IMR-90 (cell line): ENCODE measurements around the gene PCSK5. TPM values are rescaled to one million over a fixed set of nuclear protein-coding genes. Genes with fewer than 3 reads are reported as not detected.

Experiments used
- ATAC-seq: fragments of 200-7000 bp; cut with Tn5 transposase; 2 replicates; pipeline ENCODE4 v1.9.1; 2020; ENCODE audit warnings: low read depth, mild to moderate bottlenecking, moderate library complexity
- BruUV-seq: library from RNA; stranded (reverse); fragments of 400-500 nt; replicated peaks from 2 replicates; lab custom pipeline; 2021; lab: Mats Ljungman, UMichigan
- CTCF ChIA-PET: fragments of 300-600 bp; formaldehyde crosslinking; extraction: SDS; loops from one replicate; lab custom pipeline; 2021; ENCODE audit warnings: antibody characterized with exemption; lab: Yijun Ruan, JAX
- POLR2A ChIA-PET: fragments of 300-600 bp; sonication (Branson Sonifier 250); formaldehyde crosslinking; loops from one replicate; lab custom pipeline; 2022; ENCODE audit warnings: antibody characterized with exemption; ENCODE audit not compliant: unreplicated experiment; lab: Charles Lee
- DNase-seq: peaks from one replicate; pipeline ENCODE4 v3.0.0; 2013
- H2AFZ ChIP-seq: replicated peaks from 2 replicates; pipeline ENCODE3; 2013; ENCODE audit warnings: low read length, mild to moderate bottlenecking; ENCODE audit not compliant: poor library complexity
- H2AK5ac ChIP-seq: 2 replicates; pipeline ENCODE4 v1.6.1; 2013; ENCODE audit warnings: low read depth, low read length, inconsistent platforms
- H2AK9ac ChIP-seq: replicated peaks from 2 replicates; pipeline ENCODE3; 2013; ENCODE audit warnings: mild to moderate bottlenecking, low read depth, low read length, moderate library complexity; ENCODE audit not compliant: poor library complexity
- H2BK120ac ChIP-seq: 2 replicates; pipeline ENCODE4 v1.6.1; 2013; ENCODE audit warnings: low read depth, low read length, inconsistent platforms
- H2BK15ac ChIP-seq: 3 replicates; pipeline ENCODE4 v1.6.1; 2013; ENCODE audit warnings: low read depth, low read length, inconsistent platforms
- H2BK20ac ChIP-seq: 2 replicates; pipeline ENCODE4 v1.6.1; 2013; ENCODE audit warnings: low read depth, mild to moderate bottlenecking, inconsistent platforms, low read length, moderate library complexity
- H2BK5ac ChIP-seq: 2 replicates; pipeline ENCODE4 v1.6.1; 2013; ENCODE audit warnings: mild to moderate bottlenecking, low read depth, low read length, inconsistent platforms; ENCODE audit not compliant: poor library complexity, severe bottlenecking
- H3K14ac ChIP-seq: replicated peaks from 2 replicates; pipeline ENCODE4 v1.6.1; 2013; ENCODE audit warnings: low read depth, low read length, inconsistent platforms
- H3K18ac ChIP-seq: 2 replicates; pipeline ENCODE4 v1.6.1; 2013; ENCODE audit warnings: low read depth, low read length, control low read depth
- H3K23ac ChIP-seq: 2 replicates; pipeline ENCODE4 v1.6.1; 2013; ENCODE audit warnings: low read depth, low read length, inconsistent platforms
- H3K27ac ChIP-seq: 2 replicates; pipeline ENCODE4 v1.5.1; 2013; ENCODE audit warnings: mild to moderate bottlenecking, control low read depth, low read length; ENCODE audit not compliant: insufficient read depth
- H3K27me3 ChIP-seq: 2 replicates; pipeline ENCODE4 v1.6.1; 2013; ENCODE audit warnings: low read length; ENCODE audit not compliant: control insufficient read depth, insufficient read depth
- H3K36me3 ChIP-seq: 2 replicates; pipeline ENCODE4 v1.6.1; 2013; ENCODE audit warnings: low read length, mixed read lengths; ENCODE audit not compliant: control insufficient read depth, insufficient read depth
- H3K4ac ChIP-seq: 2 replicates; pipeline ENCODE4 v1.6.1; 2013; ENCODE audit warnings: low read depth, low read length, inconsistent platforms
- H3K4me1 ChIP-seq: 2 replicates; pipeline ENCODE4 v1.6.1; 2013; ENCODE audit warnings: low read length, mixed read lengths; ENCODE audit not compliant: control insufficient read depth, insufficient read depth
- H3K4me2 ChIP-seq: 2 replicates; pipeline ENCODE4 v1.6.1; 2013; ENCODE audit warnings: low read depth, mild to moderate bottlenecking, control low read depth, low read length, moderate library complexity
- H3K4me3 ChIP-seq: 2 replicates; pipeline ENCODE4 v1.5.1; 2013; ENCODE audit warnings: low read depth, mild to moderate bottlenecking, control low read depth, low read length, moderate library complexity; ENCODE audit not compliant: insufficient read depth
- H3K56ac ChIP-seq: 2 replicates; pipeline ENCODE4 v1.6.1; 2013; ENCODE audit warnings: low read length, inconsistent platforms; ENCODE audit not compliant: insufficient read depth; ENCODE audit errors: extremely low read depth
- H3K79me1 ChIP-seq, 2 experiments: 2 replicates each; pipeline ENCODE4 v1.6.1; 2013; ENCODE audit warnings: low read length in 2 of 2, inconsistent platforms in 1 of 2, low read depth in 1 of 2
- H3K9ac ChIP-seq: 2 replicates; pipeline ENCODE4 v1.6.1; 2013; ENCODE audit warnings: low read depth, low read length, control low read depth
- H3K9me1 ChIP-seq: 2 replicates; pipeline ENCODE4 v1.6.1; 2013; ENCODE audit warnings: low read length, inconsistent platforms; ENCODE audit not compliant: insufficient read depth
- H3K9me3 ChIP-seq: 2 replicates; pipeline ENCODE4 v1.6.1; 2013; ENCODE audit warnings: low read length; ENCODE audit not compliant: control insufficient read depth, insufficient read depth
- H4K20me1 ChIP-seq: 2 replicates; pipeline ENCODE4 v1.6.1; 2013; ENCODE audit warnings: low read length, inconsistent platforms; ENCODE audit not compliant: insufficient read depth
- H4K5ac ChIP-seq: 2 replicates; pipeline ENCODE4 v1.6.1; 2013; ENCODE audit warnings: mild to moderate bottlenecking, low read depth, low read length, control low read depth
- H4K8ac ChIP-seq, 2 experiments: 2 replicates each; pipeline ENCODE4 v1.6.1; 2013; ENCODE audit warnings: low read depth in 2 of 2, low read length in 2 of 2, control low read depth in 1 of 2, inconsistent platforms in 1 of 2
- H4K91ac ChIP-seq: 2 replicates; pipeline ENCODE4 v1.6.1; 2013; ENCODE audit warnings: low read depth, low read length, inconsistent platforms; ENCODE audit not compliant: insufficient read depth
- CEBPB ChIP-seq: IDR thresholded peaks from 2 replicates; pipeline ENCODE4 v1.6.1; 2012; ENCODE audit warnings: low read depth, low read length, improper control_type of control experiment
- RFX5 ChIP-seq: IDR thresholded peaks from 2 replicates; pipeline ENCODE4 v1.8.0; 2012; ENCODE audit warnings: low read depth, mild to moderate bottlenecking, low read length, moderate library complexity
- WGBS, 2 experiments: methylation state at CpG; one replicate each; pipeline versions ENCODE4 v1.1.5 to v1.1.7; 2013; ENCODE audit warnings: missing lambda C conversion rate in 2 of 2; ENCODE audit not compliant: insufficient read length in 1 of 2; ENCODE audit errors: extremely low coverage in 2 of 2; 5-methylcytosine and 5-hydroxymethylcytosine counted together
- dilution Hi-C: fragments of 300-500 bp; cut with HindIII; formaldehyde crosslinking; loops from one replicate; pipeline ENCODE4 v1.14.3; 2018; ENCODE audit warnings: low sequenced_read_pairs; ENCODE audit not compliant: unreplicated experiment
- in situ Hi-C: fragments of 300-500 bp; cut with MboI; formaldehyde crosslinking; loops from 3 replicates; pipeline ENCODE4 v1.14.3; 2019; ENCODE audit warnings: low sequenced_read_pairs, inconsistent platforms, mixed read lengths
- intact Hi-C: fragments of 100-400 bp; cut with micrococcal nuclease; formaldehyde crosslinking; loops from 2 replicates; pipeline ENCODE4 v1.10.0; 2022
- polyA plus RNA-seq, 3 experiments: library from polyadenylated mRNA; depleted of rRNA; stranded (reverse); fragments of >200 nt; gene quantifications; 2 replicates each; pipeline ENCODE4 v1.2.3, GENCODE V29; 2012; ENCODE audit warnings: low replicate concordance in 1 of 3
- total RNA-seq: library from RNA; depleted of rRNA; stranded (reverse); fragments of >200 nt; gene quantifications from 2 replicates; pipeline ENCODE4 v1.2.3, GENCODE V29; 2012
- TF ChIP-seq, protein P1 (sequence below): fragments of 150-350 bp; IDR thresholded peaks from 2 replicates; pipeline ENCODE4 v1.6.1; 2016; ENCODE audit warnings: low read depth, mild to moderate bottlenecking, low read length, moderate library complexity, borderline replicate concordance

Gene PCSK5
- total and polyA plus RNA-seq, 2 of the 4 experiments (the other 2 are of a cell fraction): 1.5 to 3.0 TPM

GRCh38 chr9:75889977-75890471 is 449 bp upstream of the PCSK5 start:
- peak overlapping the region; percentile 21 for H3K4ac ChIP-seq
- H3K9me3 ChIP-seq: no peaks in the 10 kb centered on the region
- H3K23ac ChIP-seq: peak overlapping the region; percentile 11; the same call in 1 of the 2 replicates
- peak; percentile 35 for ATAC-seq
- H3K36me3 ChIP-seq: no peaks in the 10 kb centered on the region
- dilution Hi-C loops (no loop called here), intact Hi-C loops (loop anchor here (2.0 to 10.0 kb wide), 9 partner anchors 107 to 502 kb away; partner anchors contain the start of gene RFK), in situ Hi-C loops (loop anchor here (10.0 to 25.0 kb wide), 2 partner anchors 405 to 822 kb away; no protein-coding TSS in a partner anchor)
- peak overlapping the region; percentile 44 for H2BK20ac ChIP-seq
- peak overlapping the region; percentile 8; the same call in 1 of the 2 replicates for H3K18ac ChIP-seq
- H3K4me1 ChIP-seq: no peaks in the 10 kb centered on the region
- H4K5ac ChIP-seq: peak overlapping the region; percentile 19; the same call in 1 of the 2 replicates
- no peaks in the 10 kb centered on the region for H4K20me1 ChIP-seq
- no peak overlapping the region for H2AK5ac ChIP-seq
- 0 out of 4 replicates have a peak, but pooled peaks cover 0 to 4% of the 10 kb centered on the region in 2 experiments for H3K79me1 ChIP-seq
- CTCF ChIA-PET: interaction anchor here (0.7 to 1.2 kb wide), 4 partner anchors 9 to 414 kb away, joined by 3 to 4 read pairs (median 3); no protein-coding TSS in a partner anchor
- H2BK15ac ChIP-seq: peak overlapping the region; percentile 2; the same call in 2 of the 3 replicates
- H3K9ac ChIP-seq: peak overlapping the region; percentile 53
- peak overlapping the region; percentile 85 for H2AFZ ChIP-seq
- peak overlapping the region; percentile 34 for H2BK5ac ChIP-seq
- TF ChIP-seq RFX5 (no peak), CEBPB (peak; percentile 41; the same call in 1 of the 2 replicates)
- TF ChIP-seq, protein P1, sequence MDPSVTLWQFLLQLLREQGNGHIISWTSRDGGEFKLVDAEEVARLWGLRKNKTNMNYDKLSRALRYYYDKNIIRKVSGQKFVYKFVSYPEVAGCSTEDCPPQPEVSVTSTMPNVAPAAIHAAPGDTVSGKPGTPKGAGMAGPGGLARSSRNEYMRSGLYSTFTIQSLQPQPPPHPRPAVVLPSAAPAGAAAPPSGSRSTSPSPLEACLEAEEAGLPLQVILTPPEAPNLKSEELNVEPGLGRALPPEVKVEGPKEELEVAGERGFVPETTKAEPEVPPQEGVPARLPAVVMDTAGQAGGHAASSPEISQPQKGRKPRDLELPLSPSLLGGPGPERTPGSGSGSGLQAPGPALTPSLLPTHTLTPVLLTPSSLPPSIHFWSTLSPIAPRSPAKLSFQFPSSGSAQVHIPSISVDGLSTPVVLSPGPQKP: no peak
- H3K4me3 ChIP-seq: peak overlapping the region; percentile 64
- BruUV-seq: no TSS peak
- POLR2A ChIA-PET: no interaction called here
- peak overlapping the region; percentile 73; the same call in 1 of the 2 replicates for H3K56ac ChIP-seq
- peak overlapping the region; percentile 39; the same call in 1 of the 2 replicates for H3K14ac ChIP-seq
- H3K27ac ChIP-seq: peak overlapping the region; percentile 80
- no peak overlapping the region for H4K91ac ChIP-seq
- H2AK9ac ChIP-seq: no peak overlapping the region
- peak overlapping the region; percentile 68 for H3K4me2 ChIP-seq
- H4K8ac ChIP-seq: peak overlapping the region; percentile 27 to 45; a peak in 1 of 4 replicates
- WGBS, 2 experiments: 2% methylated on average over 8 of the region's 24 CpGs; no CpG with 5 or more reads in 1 of the 2 experiments
- H3K27me3 ChIP-seq: no peaks in the 10 kb centered on the region
- peak; percentile 63 for DNase-seq
- H3K9me1 ChIP-seq: no peaks in the 10 kb centered on the region
- peak overlapping the region; percentile 71 for H2BK120ac ChIP-seq
